GM18508 (cell line): ENCODE results near the gene XYLT1.

ENCODE experiments used
- ATAC-seq: cut with Tn5 transposase; IDR thresholded peaks from one replicate; pipeline ENCODE4 v1.9.1; 2021; ENCODE audit warnings: moderate number of reproducible peaks; ENCODE audit not compliant: insufficient read depth, unreplicated experiment

Gene XYLT1

DNA sequence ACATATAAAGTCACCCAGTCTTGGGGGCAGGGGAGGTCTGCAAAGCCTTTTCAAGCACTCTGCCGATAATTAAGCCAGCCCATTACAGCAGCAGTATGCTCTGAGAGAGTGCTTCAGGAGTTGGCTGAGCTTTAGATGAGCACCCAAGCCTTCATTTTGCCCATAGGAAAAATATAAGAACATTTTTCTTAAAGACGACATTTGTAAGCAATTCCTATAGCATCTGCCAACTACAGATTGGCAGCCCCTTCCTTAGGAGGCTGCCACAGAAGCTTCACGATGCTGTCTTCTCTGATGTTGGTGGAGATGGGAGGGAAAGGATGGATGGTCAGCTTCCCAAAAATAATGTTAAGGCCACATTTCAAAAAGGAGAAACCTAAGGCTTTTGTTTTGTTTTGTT lies 367.5 kb downstream of the XYLT1 start:
- ATAC-seq: no peak

DNA sequence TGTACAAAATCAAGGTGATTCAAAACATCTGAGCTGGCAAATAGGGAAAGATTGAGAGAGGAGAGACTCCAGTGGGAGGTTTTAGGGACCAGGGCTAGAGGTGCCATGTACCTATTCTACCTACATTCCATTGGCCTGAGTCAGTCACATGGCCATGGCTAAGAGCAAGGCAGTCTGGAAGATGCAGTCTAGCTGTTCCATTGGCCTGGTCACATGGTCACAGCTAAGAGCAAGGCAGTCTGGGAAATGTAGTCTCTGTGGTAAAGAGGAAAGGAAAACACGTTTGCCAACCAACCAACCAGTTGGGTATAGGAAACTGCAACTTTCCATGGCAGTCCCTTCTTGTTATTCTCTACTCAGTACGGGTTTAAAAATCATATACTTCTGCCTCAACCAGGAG lies 369.1 kb downstream of the XYLT1 start:
- ATAC-seq: no peak

DNA sequence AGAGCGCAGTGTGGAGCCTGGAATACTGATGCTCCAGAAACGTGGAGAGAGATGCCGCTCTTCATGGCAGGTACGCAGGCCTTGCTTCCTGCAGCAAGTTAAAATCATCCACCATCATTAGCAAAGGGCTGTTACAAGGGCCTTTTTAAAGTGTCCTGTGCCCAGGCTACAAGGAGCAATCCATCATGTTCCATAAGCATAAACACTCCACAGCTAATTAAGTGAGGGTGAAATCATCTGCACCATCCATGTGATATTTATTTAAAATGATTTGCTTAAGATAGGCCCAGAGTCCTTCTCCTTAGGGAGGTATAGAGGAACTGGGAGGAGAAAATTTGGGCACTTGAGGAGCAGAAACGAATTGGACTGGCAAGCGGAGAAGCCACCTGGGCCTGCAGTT lies 372.1 kb downstream of the XYLT1 start:
- ATAC-seq: no peak

DNA sequence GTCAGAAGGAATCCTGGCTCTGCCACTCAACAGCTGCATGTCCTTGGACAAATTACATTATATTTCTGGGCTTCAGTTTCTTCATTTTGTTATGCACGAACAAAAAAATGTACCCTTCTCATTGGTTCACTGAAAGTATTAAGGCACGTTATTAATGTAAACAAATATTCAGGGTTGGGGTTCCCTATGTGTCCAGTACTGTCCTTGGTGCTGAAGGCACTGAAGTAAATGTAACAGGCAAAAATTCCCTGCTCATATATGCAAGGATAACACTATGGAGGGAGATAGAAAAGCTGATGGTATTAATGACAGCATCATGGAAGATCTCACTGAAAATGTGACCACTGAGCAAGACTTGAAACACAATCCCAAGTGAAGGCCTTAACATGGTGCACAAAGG lies 386.6 kb downstream of the XYLT1 start:
- ATAC-seq: no peak

DNA sequence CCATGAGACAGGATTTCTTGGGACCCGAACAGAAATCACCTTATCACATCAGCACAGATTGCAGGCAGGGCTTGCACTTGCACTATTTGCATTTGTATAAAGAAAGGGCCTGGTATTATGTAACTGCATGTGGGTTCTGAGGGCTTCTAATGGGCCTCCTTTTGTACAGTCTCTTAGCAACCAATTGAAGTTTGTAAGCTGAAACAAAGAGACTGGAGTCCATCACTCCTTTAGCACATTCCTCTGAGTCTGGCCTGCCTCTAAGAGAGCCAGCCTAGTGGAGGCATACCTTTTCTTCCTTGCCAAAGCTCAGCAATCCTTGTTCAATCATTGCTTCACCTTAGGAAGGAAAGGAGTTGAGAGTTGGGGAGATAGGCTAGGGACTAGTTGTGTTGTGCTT lies 387.1 kb downstream of the XYLT1 start:
- no peak for ATAC-seq

DNA sequence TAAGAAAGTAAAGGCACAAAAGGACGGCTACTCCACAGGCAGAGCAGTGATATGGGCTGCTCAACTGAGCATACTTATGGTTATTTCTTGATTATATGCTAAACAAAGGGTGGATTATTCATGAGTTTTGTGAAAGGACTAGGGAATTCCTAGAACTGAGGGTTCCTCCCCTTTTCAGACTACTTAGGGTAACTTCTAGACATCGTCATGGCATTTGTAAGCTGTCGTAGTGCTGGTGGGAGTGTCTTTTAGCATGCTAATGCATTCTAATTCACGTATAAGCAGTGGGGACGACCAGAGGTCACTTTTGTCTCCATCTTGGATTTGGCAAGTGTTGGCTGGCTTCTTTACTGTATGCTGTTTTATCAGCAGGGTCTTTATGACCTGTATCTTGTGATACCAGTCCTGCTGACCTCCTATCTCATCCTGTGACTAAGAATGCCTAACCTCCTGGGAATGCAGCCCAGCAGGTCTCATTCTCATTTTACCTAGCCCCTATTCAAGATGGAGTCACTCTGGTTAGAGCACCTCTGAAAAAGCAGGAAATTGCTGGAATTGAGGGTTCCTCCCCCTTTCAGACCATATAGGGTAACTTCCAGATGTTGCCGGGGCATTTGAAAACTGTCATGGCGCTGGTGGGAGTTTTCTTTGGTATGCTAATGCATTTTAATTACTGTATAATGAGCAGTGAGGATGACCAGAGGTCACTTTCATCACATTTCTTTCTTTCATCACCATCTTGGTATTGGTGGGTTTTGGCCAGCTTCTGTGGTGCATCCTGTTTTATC lies 388.5 kb downstream of the XYLT1 start:
- ATAC-seq: no peak

DNA sequence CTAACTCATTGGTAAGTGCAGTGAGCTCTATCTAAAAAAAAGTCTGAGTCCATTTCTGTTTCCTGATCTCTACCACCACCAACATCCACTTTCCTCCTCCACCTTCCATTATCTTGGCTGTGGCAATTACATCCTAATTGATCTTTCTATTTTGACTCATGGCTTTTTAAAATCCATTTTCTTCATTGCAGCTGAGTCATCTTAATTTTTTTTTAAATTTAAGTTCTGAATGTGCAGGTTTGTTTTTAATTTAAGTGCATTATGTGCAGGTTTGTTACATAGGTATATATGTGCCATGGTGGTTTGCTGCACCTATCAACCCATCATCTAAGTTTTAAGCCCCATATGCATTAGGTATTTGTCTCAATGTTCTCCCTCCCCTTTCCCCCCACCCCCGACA lies 390.7 kb downstream of the XYLT1 start:
- ATAC-seq: no peak

DNA sequence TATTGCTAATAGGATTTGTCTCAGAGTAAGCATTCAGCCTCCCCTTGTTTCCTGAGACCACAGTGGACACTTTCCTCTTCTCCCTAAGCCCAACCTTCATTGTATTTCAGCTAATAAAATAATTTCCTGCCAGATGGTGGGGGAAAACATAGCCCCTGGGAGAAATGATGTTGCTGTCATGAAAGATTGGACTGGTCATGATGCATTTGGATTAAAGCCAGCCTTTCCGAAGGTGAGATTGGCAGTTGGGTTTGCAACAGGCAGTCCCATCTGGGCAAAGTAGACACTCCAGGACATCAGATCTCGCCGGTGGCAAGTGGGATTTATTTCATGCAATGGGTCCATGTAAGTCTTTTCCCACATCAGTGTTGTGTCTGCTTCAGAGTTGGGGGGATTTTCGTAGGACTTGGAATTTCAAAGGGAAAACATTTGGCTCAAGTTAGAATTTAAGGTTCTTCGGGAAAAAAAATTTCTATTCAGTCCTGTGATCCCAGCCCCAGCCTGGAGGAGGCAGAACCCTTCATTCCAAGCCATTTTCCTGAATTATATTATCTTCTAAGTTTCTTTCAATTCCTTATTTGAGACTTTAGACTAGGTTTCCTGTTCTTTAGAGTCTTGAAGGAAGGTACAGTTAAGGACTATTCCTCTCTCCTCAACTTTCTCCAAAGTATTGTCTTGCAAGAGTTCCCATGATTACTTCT lies 391.7 kb downstream of the XYLT1 start:
- no peak for ATAC-seq

DNA sequence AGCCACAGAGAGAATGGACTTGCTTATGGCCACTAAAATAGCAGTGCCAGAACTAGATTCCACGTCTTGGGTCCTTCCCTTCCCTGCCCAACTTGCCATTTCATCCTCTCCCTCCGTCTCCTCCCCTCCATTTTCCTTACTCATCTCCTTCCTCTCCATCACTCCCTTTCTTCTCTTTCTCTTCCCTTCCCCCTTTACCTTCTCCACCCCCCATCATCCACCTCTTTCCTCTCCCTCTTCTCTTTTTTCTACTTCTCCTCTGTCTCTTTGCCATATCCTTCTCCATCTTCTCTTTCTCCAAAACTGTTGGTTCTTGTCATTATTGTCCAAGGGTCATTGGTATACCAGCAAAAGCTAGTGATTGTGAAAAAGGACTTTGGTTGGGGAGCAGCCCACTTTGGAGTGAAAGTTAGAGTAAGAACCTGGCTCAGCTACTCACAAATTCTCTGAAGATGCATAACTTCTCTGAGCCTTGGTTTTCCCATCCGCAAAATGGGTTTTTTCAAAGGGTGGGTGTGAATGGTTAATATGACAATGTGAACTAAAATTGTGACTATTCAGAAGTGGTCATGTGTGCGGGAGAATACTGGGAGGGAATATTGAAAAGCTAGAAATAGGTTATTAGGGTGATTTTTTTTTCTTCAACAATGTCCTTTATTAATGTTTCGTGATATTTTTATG lies 393.8 kb downstream of the XYLT1 start:
- no peak for ATAC-seq

DNA sequence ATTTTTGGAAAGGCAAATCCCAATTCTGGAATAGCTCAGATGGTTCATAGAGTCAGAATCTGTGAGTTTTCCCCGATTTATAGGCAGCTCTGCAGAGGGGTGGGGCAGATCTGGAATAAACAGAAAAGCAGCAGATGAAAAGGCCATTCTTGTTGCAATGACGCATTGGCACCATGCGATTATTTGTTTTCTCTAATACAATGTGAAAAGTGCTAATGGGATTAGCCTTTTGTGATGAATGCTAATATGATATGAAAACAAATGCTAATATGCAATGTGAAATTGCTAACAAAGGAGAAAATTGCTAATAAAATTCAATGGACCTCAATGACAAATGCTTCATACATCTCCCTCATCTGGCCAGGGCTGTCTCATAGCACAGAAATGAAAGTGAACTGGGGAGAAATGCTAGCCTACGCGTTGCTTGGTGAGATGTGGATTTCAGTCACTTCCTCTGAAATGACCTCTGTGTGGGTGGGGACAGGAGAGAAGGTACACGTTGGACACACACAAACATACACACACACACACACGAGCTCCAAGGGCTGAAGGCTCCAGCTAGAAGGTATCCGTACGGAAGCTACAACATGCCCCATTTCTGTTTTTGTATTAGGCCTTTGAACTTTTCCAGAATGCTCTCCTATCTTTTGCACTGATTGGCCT lies 394.5 kb downstream of the XYLT1 start:
- no peak for ATAC-seq

DNA sequence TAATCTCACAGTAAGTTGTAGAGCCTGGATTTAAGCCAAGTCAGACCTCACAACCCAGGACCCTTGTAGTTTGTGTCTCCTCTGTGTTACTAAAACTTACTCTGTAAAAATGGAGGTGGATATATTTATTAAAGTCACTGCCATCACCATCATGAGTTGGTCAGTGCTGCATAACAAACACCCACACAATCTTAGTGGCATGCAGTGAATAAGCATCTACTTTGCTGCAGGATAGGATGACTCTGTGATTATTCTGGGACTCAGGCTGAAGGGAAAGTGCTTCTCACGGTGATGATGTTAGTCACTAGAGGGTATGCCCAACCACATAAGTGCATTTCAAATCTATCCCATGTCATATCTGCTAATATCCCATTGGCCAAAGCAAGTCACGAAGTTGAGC lies 398.7 kb downstream of the XYLT1 start:
- no peak for ATAC-seq

DNA sequence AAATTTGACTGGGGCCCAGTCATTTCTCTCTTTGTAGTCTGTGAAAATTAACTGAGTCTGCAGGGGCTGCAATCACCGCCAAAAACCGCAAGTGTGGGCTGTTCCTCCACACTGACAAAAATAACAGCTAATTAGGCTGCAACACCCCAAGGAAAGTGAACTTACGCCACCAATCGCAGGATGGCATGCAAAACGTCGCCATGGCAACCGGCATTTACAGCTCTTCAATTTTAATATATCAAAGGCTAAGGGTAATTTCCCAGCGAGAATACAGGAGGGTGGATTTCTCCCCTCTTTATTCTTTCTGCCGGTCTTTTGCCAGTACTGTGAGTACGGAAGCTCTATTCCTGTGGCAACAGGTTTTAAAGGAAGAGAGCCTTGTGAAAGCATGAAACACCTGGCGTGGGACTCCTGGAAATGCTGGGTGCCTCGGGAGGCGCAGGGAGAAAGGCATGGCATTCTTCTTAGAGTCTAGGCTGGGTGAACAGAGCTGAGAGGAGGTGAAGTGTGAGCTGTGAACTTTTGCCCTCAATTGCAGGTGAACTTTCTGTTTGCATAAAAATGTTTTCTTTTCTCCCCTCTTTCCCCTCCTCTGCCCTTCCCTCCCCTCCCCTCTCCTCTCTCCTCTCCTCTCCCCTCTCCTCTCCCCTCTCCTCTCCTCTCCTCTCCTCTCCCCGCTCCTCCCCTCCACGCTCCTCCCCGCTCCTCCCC lies 399.7 kb downstream of the XYLT1 start:
- ATAC-seq: peak; percentile 57

DNA sequence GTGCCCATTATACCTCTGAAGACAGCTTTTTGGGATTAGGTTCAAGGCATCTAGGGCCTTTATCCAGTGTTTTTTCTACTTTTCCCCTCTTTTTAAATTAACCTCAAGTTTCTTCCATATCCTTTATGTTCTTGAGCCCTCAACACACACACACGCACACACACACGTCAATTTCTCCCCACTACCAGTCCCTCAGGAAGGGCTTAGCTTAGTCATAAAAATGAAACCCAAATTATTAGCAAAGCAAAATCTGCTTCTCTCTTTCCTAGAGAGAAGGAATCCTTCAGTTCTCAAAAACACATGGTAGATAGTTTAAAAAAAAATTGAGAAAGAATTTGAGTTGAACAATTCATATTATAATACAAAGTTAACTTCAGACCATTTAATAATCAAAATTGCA lies 401.1 kb downstream of the XYLT1 start:
- ATAC-seq: no peak

DNA sequence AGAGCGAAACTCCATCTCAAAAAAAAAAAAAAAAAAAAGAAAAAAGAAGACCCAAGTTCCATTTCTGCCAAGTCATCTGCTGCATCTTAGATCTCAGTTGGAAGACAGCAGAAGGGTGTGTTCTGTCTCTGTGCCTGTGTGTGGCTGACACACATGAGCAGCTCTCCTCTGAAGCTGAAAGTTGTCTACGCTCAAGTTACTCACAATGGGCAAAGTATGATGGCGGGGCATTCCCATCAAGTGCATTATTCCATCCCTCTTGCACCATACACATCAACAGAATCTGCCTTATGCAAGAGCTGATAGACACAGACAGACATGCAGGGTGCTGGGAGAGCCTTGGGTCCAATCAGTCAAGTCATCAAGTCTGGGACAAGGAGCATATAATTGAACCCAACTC lies 402.2 kb downstream of the XYLT1 start:
- ATAC-seq: no peak

DNA sequence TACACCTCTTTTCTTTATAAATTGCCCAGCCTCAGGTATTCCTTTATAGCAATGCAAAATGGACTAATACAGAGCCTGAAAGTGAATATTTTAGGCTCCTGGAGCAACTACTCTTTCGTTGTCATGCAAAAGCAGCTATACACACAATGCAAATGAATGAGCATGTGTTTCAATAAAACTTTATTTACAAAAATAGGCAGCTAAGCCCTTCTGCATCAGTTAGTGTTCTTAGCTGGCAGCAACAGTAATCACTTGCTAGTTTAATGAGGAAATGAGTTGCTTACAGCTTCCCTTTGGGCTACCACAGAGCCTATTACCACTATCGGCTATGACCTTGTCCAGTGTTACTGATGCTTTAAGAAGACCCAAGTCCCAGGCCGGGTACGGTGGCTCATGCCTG lies 402.9 kb downstream of the XYLT1 start:
- ATAC-seq: no peak

DNA sequence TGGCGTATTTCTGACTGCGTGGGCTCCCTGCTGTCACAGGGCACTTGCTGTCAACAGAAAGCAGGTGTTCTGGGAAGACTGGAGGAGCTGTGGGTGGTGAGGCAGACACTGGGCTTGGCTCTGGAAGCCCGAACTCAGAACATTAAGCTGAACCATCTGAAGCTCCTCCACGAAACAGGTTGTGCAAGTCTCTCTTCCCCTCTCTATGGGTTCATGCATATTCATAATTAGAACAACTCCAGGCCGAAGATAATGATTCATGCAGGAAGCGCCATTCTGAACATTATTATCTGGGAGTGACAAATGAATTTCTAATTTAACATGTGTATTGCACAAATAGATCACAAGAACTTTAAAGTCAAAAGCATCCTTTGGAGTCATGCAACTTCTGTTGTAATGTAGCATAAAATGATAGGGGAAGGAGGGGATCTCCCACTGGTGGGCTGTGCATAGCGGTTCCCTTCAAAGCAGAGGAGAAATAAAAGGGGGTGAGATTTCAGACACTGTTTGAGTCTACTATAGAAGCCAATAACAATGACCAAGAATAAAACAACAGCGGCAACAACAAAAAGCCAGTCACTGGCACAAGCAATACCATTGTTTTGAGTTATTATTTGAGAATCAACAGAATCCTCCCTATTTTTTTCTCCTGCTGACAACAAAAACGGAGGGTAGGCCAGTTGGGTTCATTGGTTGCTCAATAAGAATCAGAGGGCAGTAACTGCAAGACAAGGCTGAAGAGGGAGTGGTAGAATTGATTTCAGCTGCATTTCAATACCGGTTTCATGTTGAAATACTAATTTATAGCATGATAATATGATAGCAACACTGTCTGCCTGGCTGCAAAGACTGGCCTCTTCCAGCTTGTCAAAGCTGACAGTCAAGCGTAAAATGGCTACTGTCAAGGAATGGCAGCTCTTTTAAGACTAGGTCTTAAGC lies 407.3 kb downstream of the XYLT1 start:
- ATAC-seq: no peak

DNA sequence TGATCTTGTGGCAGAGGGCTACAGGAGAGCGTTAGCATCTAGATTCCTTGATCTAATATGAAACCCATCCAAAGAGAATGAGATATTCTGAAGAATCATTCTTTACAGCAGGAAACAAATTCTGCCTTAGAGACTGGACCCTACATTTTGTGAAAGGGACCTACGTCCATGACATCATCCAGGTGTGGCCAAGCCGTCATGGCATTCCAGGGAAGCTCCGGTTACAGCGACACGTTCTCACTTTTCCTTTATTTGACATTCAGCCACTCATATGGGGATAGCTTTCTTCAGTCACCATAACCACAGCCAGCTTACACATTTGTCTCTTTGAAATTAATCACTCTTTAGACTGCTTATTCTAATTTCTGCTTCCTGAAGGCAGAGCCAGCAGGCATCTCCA lies 408.1 kb downstream of the XYLT1 start:
- no peak for ATAC-seq

DNA sequence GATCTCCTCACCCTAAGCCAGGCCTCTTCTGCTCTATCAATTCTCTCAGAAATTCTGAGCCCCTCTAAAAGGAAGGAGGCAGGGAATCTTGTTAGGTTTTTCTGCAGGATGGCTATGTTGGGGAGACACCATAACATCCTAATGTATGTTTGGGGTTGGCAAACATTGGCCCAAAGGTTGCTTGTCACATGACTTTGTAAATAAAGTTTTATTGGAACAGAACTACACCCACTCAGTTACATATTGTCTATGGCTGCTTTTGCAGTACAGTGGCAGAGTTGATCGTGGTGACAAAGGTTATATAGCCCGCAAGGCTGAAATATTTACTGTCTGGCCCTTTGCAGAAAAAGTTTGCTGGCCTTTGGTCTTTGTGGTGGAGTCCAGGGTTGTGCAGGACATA lies 409.4 kb downstream of the XYLT1 start:
- ATAC-seq: no peak

DNA sequence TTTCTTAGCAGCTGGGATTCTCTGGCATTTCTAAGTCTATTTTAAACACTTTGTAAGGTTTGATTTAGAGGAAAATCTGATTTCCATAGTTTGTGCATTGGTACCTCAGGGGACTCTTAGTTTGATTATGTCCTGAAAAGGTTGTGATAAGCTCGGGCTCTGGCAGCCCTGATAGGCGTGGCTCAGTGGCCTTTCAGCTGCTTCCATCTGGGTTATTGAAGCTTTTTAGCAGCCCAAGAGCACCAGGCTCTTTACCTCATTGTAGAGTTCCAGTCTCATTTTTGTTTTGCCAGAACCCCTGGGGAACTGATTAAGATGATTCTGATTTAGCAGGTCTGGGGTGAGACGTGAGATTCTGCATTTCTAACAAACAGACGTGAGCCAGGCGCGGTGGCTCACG lies 412.3 kb downstream of the XYLT1 start:
- no peak for ATAC-seq
